GM12874 (cell line): Measurements from ENCODE around the gene POLR2E.
A peak's percentile ranks its signal among the peaks of the same experiment; 100 is the strongest.

Experiments
- TF ChIP-seq, protein P1 (sequence below): IDR thresholded peaks from 2 replicates; pipeline ENCODE4 v1.5.1; 2011; ENCODE audit warnings: low read depth, mild to moderate bottlenecking, control low read depth, low read length, moderate library complexity; ENCODE audit not compliant: insufficient read depth

Gene POLR2E

DNA sequence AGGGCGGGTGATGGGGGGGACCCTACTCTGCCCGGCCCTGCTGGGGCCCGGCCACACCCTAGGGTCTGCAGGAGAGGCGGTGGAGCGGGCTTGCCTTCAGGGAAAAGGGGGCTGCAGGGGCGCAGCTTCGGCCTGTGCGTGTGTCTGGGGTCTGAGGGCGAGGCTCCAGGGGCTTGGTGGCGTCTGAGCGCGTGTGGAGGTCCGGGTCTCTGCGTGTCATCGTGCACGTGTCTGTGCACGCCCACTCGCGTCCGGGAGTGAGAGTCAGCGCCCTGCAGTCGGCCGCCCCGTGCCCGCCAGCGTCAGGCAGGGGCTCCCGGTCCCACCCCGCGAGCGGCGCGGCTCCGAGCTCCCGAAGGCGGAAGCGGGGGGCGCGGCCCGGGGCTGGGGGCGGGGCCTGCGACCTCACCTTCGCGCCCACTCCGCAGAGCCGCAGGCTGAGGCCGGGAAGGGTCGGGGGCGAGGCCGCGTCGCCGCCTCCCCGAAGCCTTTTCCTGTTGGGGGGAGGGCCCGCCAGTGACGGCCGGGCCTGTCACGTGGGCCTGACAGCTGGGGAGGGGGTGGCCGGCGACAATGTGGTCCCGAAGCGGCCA lies 28.3 kb downstream of the POLR2E start, which contains the start of gene ARHGAP45:
ARHGAP45 (plus strand) TSS at position 420 of the 593 bp plus-strand sequence. CDS start 239 bp downstream, outside the sequence.
- TF ChIP-seq, protein P1, sequence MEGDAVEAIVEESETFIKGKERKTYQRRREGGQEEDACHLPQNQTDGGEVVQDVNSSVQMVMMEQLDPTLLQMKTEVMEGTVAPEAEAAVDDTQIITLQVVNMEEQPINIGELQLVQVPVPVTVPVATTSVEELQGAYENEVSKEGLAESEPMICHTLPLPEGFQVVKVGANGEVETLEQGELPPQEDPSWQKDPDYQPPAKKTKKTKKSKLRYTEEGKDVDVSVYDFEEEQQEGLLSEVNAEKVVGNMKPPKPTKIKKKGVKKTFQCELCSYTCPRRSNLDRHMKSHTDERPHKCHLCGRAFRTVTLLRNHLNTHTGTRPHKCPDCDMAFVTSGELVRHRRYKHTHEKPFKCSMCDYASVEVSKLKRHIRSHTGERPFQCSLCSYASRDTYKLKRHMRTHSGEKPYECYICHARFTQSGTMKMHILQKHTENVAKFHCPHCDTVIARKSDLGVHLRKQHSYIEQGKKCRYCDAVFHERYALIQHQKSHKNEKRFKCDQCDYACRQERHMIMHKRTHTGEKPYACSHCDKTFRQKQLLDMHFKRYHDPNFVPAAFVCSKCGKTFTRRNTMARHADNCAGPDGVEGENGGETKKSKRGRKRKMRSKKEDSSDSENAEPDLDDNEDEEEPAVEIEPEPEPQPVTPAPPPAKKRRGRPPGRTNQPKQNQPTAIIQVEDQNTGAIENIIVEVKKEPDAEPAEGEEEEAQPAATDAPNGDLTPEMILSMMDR = no peak

DNA sequence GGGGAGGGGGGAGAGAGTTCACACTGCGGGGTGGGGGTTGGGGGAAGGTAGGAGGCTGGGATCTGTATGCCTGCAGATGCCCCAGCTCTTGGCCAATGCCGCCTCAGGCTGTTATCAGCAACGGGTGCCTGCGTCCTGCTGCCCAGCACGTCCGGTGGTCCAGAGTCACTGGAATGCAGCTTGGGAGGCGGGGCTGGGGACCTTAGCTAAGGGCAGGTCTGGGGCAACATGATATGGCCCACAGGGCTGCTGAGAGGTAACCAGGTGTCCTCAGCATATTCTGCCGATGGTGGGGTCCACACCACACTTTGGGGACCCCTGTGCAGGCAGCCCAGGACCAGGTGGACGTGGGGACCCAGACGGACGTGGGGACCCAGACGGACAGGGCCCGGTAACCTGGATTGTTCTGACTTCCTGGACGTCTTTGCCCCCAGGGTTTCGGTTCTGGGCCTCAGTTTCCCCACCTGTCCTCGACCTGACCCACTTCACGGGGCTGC lies 28.9 kb downstream of the POLR2E start:
- TF ChIP-seq, protein P1 = no peak

DNA sequence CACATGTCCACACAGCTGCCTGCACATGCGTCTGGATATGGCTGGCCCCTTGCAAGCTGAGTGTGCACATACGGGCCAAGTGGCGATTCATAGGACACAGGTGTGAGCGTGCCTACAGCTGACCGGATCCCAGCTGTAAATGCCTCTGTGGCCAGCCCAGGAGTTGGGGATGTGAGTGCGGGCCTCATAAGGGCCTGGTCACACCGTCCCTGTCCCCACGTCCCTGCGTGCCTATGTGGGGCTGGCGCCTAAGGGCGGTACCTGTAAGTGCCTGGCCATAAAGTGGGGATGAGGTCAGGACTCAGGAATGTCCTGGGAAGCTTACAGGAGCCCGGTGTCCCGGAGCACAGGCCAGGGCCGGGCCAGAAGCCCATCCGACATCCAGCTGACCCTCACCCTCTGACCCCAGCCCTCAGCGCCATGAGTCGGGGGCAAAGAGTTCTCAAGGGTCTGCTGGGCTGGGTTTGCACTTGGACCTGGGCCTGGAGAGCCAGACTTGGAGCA lies 29.5 kb downstream of the POLR2E start:
- TF ChIP-seq, protein P1 = no peak

DNA sequence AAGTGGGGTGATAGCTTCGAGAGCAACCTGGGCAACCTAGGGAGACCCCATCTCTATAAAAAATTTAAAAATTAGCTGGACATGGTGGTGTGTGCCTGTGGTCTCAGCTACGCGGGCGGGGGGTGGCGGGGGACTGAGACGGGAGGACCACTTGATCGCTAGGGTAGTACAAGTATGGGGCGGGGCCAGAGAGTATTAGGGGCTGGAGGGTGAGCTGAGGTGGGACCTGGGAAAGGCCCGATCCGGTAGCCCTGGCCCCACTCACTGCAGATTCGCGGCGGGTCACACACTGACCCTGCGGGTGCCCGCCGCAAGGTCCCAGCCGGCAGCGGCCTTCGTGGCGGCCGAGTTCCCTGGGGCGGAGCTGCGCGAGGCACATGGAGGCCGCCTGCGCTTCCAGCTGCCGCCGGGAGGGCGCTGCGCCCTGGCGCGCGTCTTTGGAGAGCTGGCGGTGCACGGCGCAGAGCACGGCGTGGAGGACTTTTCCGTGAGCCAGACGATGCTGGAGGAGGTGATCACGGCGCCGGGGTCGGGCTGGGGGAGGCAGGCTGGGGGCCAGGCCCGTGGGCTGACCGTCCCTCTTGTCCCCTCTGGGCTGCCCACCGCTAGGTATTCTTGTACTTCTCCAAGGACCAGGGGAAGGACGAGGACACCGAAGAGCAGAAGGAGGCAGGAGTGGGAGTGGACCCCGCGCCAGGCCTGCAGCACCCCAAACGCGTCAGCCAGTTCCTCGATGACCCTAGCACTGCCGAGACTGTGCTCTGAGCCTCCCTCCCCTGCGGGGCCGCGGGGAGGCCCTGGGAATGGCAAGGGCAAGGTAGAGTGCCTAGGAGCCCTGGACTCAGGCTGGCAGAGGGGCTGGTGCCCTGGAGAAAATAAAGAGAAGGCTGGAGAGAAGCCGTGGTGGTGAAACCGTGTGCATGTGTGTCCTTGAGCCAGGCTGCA lies 30.2 kb downstream of the POLR2E start:
- TF ChIP-seq, protein P1 = peak; percentile 95

DNA sequence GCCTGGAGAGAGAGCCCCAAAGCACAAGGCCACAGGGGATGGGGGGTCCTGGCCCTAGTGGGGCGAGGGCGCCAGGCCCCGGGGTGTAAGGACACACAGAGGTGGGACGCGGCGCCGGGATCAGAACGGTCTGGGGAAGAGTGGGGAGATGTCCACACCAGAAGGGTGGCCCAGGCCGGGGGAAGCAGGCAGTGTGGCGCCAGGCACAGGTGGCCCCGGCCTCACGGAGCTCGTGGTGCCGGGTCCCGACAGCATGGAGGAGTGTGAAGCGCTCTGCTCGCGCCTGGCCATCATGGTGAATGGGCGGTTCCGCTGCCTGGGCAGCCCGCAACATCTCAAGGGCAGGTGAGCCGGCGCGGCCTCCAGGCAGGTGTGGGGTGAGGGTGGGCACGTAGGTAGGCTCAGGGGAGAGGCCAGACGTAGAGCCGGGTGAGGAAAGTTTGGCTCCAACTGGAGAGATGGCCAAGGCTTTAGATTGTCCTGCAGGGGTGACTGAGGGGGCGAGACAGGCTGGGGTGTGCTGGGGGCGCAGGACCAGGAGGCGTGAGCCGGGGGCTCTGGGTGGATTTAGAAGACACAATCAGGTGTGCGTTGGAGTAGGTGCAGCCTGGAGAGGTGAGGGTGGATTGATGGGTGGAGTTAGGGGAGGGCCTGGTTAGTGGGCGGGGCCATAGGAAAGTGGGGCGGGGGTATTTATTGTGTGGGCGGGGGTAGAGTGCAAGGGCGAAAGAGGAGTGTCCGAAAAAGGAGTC lies 31.1 kb downstream of the POLR2E start:
- TF ChIP-seq, protein P1 = no peak

DNA sequence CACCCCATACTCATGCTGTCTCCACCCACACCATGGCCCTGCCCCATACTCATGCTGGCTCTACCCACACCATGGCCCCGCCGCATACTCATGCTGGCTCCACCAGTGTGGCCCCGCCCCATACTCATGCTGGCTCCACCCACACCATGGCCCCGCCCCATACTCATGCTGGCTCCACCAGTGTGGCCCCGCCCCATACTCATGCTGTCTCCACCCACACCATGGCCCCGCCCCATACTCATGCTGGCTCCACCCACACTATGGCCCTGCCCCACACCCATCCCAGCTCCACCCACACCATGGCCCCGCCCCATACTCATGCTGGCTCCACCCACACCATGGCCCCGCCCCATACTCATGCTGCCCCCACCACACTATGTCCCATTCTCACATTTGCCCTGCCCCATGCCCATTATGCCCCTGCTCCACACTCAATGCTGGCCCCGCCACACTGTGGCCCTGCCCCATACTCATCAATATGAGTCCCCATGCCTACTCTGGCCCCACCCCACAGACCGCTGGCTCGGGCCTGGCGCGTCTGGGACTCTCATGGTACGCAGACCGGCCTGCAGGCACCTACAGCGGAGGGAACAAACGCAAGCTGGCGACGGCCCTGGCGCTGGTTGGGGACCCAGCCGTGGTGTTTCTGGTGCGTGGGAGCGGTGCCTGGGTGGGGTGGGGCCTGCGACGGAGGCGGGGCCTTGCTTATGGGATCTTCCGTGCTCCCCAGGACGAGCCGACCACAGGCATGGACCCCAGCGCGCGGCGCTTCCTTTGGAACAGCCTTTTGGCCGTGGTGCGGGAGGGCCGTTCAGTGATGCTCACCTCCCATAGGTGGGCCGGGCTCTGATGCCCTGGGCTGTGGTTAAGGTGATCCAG lies 31.9 kb downstream of the POLR2E start:
- TF ChIP-seq, protein P1 = no peak
